Left kidney (tissue), 1 donor: ENCODE measurements around the gene CLC. TPM values are rescaled to one million over a fixed set of nuclear protein-coding genes. Genes with fewer than 3 reads are reported as not detected.

ENCODE experiments used
- polyA plus RNA-seq: library from polyadenylated mRNA; unstranded; fragments of 120-200 nt; gene quantifications from one replicate; pipeline ENCODE4 v1.2.1, GENCODE V29; 2013; ENCODE audit not compliant: insufficient read length

Gene CLC
- polyA plus RNA-seq, 1 donor: 3.0 TPM

Other genes with a start within 250 kb of the CLC start
- gene DLL3, start 239.1 kb downstream of the CLC start, polyA plus RNA-seq: 0.70 TPM
- 10.1 TPM for gene SELENOV, start 222.9 kb downstream of the CLC start, polyA plus RNA-seq
- 5.8 TPM for gene EID2B, start 205.2 kb downstream of the CLC start, polyA plus RNA-seq
- 21.3 TPM for gene EID2, start 197.9 kb downstream of the CLC start, polyA plus RNA-seq
- gene LGALS13, start 135.5 kb downstream of the CLC start, polyA plus RNA-seq: not detected
- gene LGALS16, start 82.1 kb downstream of the CLC start, polyA plus RNA-seq: not detected
- gene LGALS14, start 33.5 kb downstream of the CLC start, polyA plus RNA-seq: not detected
- not detected for gene LEUTX, start 40.8 kb upstream of the CLC start, polyA plus RNA-seq
- 34.2 TPM for gene DYRK1B, start 96.1 kb upstream of the CLC start, polyA plus RNA-seq
- gene FBL, start 108.3 kb upstream of the CLC start, polyA plus RNA-seq: 296 TPM
- 5.8 TPM for gene FCGBP, start 196.6 kb upstream of the CLC start, polyA plus RNA-seq
- gene PSMC4, start 233.1 kb upstream of the CLC start, polyA plus RNA-seq: 85.2 TPM